Lung (tissue), 12 donors: ENCODE data around the gene NDUFS8. TPM values are rescaled to one million over a fixed set of nuclear protein-coding genes. Genes with fewer than 3 reads are reported as not detected.

Experiments
- ATAC-seq: fragments of 200-7000 bp; cut with Tn5 transposase; one replicate; pipeline ENCODE4 v1.9.1; 2020; ENCODE audit warnings: moderate number of reproducible peaks; ENCODE audit not compliant: insufficient read depth, low FRiP score
- DNase-seq, 3 donors: peaks; one replicate each; pipeline ENCODE4 v3.0.0-alpha.2; 2013 to 2017
- H3K27ac ChIP-seq, 2 donors: one replicate each; pipeline ENCODE4 v1.5.1; 2013; ENCODE audit warnings: mild to moderate bottlenecking in 2 of 2, moderate library complexity in 2 of 2, control low read depth in 1 of 2, inconsistent platforms in 1 of 2, low read depth in 1 of 2, low read length in 1 of 2
- H3K27me3 ChIP-seq, 3 donors: one replicate each; pipeline ENCODE4 v1.5.1; 2013; ENCODE audit warnings: low read length in 2 of 3; ENCODE audit not compliant: control insufficient read depth in 3 of 3, insufficient read depth in 3 of 3
- H3K36me3 ChIP-seq, 4 donors: one replicate each; pipeline ENCODE4 v1.5.1; 2013; ENCODE audit warnings: low read length in 4 of 4, mild to moderate bottlenecking in 1 of 4, moderate library complexity in 1 of 4; ENCODE audit not compliant: control insufficient read depth in 4 of 4, insufficient read depth in 4 of 4
- H3K4me1 ChIP-seq, 5 donors: one replicate each; pipeline ENCODE4 v1.5.1; 2013; ENCODE audit warnings: low read length in 5 of 5, mild to moderate bottlenecking in 2 of 5, moderate library complexity in 1 of 5; ENCODE audit not compliant: control insufficient read depth in 5 of 5, insufficient read depth in 5 of 5
- H3K4me3 ChIP-seq: one replicate; pipeline ENCODE4 v1.5.1; 2013; ENCODE audit warnings: mild to moderate bottlenecking, control low read depth, moderate library complexity
- H3K9ac ChIP-seq, 2 donors: one replicate each; pipeline ENCODE4 v1.5.1; 2013; ENCODE audit warnings: low read length in 2 of 2, control low read depth in 1 of 2; ENCODE audit not compliant: insufficient read depth in 1 of 2
- H3K9me3 ChIP-seq, 4 donors: one replicate each; pipeline ENCODE4 v1.5.1; 2013; ENCODE audit warnings: low read length in 3 of 4, mild to moderate bottlenecking in 1 of 4, moderate library complexity in 1 of 4; ENCODE audit not compliant: control insufficient read depth in 4 of 4, insufficient read depth in 3 of 4
- CTCF ChIP-seq: IDR thresholded peaks from 2 replicates; pipeline ENCODE4 v1.5.1; 2012; ENCODE audit warnings: mild to moderate bottlenecking; ENCODE audit errors: control extremely low read depth, extremely low read depth
- WGBS, 2 donors: extraction: QIAGEN DNeasy Blood & Tissue Kit; methylation state at CpG; one replicate each; pipeline ENCODE4 v1.1.7; 2013; 5-methylcytosine and 5-hydroxymethylcytosine counted together
- polyA plus RNA-seq, 2 donors: library from polyadenylated mRNA; stranded (reverse); fragments of 200-250 nt; gene quantifications; one replicate each; pipeline ENCODE4 v1.2.1, GENCODE V29; 2013
- total RNA-seq, 2 donors: library from RNA; depleted of rRNA in 1 of 2; stranded (reverse); fragments of >200 nt in 1 of 2; gene quantifications; one replicate each; pipeline ENCODE4 v1.2.1, GENCODE V29; 2014 to 2021
- donor health status: control.
- donor health status: control.
- donor health status: Bipolar disorder and iron deficiency.
- donor health status: healthy.
- donor health status: DM: yes; HTN: yes; CAD: no.

Gene NDUFS8
- total and polyA plus RNA-seq, 4 donors = 57.8 to 180 (median 145) TPM

GRCh38 chr11:68053981-68054812 is 23.7 kb downstream of the NDUFS8 start:
- H3K4me3 ChIP-seq = no peak overlapping the region
- no peak for DNase-seq
- no peak for ATAC-seq
- no peak for TF ChIP-seq CTCF
- H3K36me3 ChIP-seq = peaks cover 0 to 48% (median 3%) of the 10 kb centered on the region in 4 donors
- no peaks in the 10 kb centered on the region for H3K27me3 ChIP-seq
- no peaks in the 10 kb centered on the region for H3K4me1 ChIP-seq
- WGBS, 2 donors = 92 to 94% methylated on average over 11 of the region's 11 CpGs
- no peaks in the 10 kb centered on the region for H3K9me3 ChIP-seq
- no peak overlapping the region for H3K27ac ChIP-seq
- no peak overlapping the region for H3K9ac ChIP-seq

GRCh38 chr11:68056317-68057285 is 26.1 kb downstream of the NDUFS8 start:
- 94 to 95% methylated on average over 12 of the region's 12 CpGs for WGBS, 2 donors
- Histone ChIP-seq H3K27me3 (no peaks in the 10 kb centered on the region), H3K27ac (no peak overlapping the region), H3K4me3 (no peak overlapping the region), H3K4me1 (no peaks in the 10 kb centered on the region), H3K9me3 (no peaks in the 10 kb centered on the region), H3K36me3 (peaks cover 2 to 28% (median 9%) of the 10 kb centered on the region in 4 donors), H3K9ac (no peak overlapping the region)
- DNase-seq (no peak), ATAC-seq (no peak)
- TF ChIP-seq CTCF = no peak

GRCh38 chr11:68057807-68058206 is 27.3 kb downstream of the NDUFS8 start:
- no peak for DNase-seq
- H3K9me3 ChIP-seq = no peaks in the 10 kb centered on the region
- 94 to 97% methylated on average over 4 of the region's 4 CpGs for WGBS, 2 donors
- ATAC-seq = no peak
- TF ChIP-seq CTCF = no peak
- no peak overlapping the region for H3K4me3 ChIP-seq
- H3K36me3 ChIP-seq = peaks cover 3 to 27% (median 10%) of the 10 kb centered on the region in 4 donors
- no peak overlapping the region for H3K9ac ChIP-seq
- H3K4me1 ChIP-seq = no peaks in the 10 kb centered on the region
- H3K27ac ChIP-seq = no peak overlapping the region
- H3K27me3 ChIP-seq = no peaks in the 10 kb centered on the region
